Retinal pigment epithelial cell (primary cell): Measurements from ENCODE around the gene C3orf62.
"Not testable (repeated sequence)": the region's sequence is repeated elsewhere in the genome, so short reads cannot be mapped to it uniquely, and the experiment has no call there.

Experiments used
- DNase-seq: peaks from one replicate; pipeline ENCODE4 v3.0.0-alpha.2; 2010; ENCODE audit warnings: low read depth
- H3K4me3 ChIP-seq: 2 replicates; pipeline ENCODE4 v1.5.1; 2011; ENCODE audit warnings: mild to moderate bottlenecking, low read length, control low read depth, moderate library complexity
- TF ChIP-seq, protein P1 (sequence below): conservative IDR thresholded peaks from 2 replicates; pipeline ENCODE4 v1.5.1; 2011; ENCODE audit warnings: low read depth, low read length, control low read depth, inconsistent platforms

The C3orf62 gene

GRCh38 chr3:49237344-49237743 is 39.7 kb downstream of the C3orf62 start:
- H3K4me3 ChIP-seq = no peak overlapping the region
- TF ChIP-seq, protein P1, sequence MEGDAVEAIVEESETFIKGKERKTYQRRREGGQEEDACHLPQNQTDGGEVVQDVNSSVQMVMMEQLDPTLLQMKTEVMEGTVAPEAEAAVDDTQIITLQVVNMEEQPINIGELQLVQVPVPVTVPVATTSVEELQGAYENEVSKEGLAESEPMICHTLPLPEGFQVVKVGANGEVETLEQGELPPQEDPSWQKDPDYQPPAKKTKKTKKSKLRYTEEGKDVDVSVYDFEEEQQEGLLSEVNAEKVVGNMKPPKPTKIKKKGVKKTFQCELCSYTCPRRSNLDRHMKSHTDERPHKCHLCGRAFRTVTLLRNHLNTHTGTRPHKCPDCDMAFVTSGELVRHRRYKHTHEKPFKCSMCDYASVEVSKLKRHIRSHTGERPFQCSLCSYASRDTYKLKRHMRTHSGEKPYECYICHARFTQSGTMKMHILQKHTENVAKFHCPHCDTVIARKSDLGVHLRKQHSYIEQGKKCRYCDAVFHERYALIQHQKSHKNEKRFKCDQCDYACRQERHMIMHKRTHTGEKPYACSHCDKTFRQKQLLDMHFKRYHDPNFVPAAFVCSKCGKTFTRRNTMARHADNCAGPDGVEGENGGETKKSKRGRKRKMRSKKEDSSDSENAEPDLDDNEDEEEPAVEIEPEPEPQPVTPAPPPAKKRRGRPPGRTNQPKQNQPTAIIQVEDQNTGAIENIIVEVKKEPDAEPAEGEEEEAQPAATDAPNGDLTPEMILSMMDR = no peak
- DNase-seq = no peak

- DNase-seq = no peak
- H3K4me3 ChIP-seq = no peak overlapping the region
- TF ChIP-seq, protein P1 = no peak
Observed at GRCh38 chr3:49236226-49236625, 40.8 kb downstream of the C3orf62 start.

DNA sequence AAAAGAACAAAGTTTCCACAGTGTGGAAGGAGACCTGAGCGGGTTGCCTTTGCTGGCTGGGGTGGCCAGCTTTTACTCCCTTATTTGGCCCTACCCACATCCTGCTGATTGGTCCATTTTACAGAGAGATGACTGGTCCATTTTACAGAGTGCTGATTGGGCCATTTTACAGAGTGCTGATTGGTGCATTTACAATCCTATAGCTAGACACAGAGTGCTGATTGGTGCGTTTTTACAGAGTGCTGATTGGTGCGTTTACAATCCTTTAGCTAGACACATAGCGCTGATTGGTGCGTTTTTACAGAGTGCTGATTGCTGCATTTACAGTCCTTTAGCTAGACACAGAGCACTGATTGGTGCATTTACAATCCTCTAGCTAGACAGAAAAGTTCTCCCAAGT is 48.2 kb downstream of the C3orf62 start:
- DNase-seq, H3K4me3 ChIP-seq: not testable (repeated sequence)

DNA sequence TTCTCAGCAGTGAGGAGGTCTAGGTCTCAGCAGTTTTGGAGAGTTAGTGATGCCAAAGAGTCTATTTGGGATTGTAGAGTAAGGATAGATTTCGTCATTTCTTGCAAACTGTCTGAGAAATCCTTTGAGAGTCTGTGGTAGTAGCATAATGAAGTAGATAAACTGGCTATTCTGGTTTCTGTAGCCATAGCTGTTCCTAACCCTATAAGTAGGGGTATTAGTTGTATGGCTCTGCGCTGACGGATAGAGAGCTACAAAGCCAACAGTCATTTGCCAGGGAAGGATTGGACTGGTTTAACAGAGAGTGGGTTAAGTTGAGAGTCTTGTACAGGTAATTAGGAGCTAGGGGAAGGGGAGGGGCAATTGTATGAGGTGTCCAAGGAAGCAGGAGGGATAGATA is 55.0 kb downstream of the C3orf62 start:
- no peak overlapping the region for H3K4me3 ChIP-seq
- TF ChIP-seq, protein P1 = no peak
- DNase-seq = no peak

DNA sequence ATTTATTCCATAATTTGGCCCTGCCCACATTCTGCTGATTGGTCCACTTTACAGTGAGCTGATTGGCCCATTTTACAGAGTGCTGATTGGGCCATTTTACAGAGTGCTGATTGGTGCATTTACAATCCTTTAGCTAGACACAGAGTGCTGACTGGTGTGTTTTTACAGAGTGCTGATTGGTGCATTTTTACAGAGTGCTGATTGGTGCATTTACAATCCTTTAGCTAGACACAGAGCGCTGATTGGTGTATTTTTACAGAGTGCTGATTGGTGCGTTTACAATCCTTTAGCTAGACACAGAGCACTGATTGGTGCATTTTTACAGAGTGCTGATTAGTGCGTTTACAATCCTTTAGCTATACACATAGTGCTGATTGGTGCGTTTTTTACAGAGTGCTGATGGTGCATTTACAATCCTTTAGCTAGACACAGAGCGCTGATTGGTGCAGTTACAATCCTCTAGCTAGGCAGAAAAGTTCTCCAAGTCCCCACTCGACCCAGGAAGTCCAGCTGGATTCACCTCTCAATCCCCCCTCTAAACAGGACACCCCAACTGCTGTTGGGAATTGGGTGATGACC is 56.0 kb downstream of the C3orf62 start:
- not testable (repeated sequence) for DNase-seq, H3K4me3 ChIP-seq

DNA sequence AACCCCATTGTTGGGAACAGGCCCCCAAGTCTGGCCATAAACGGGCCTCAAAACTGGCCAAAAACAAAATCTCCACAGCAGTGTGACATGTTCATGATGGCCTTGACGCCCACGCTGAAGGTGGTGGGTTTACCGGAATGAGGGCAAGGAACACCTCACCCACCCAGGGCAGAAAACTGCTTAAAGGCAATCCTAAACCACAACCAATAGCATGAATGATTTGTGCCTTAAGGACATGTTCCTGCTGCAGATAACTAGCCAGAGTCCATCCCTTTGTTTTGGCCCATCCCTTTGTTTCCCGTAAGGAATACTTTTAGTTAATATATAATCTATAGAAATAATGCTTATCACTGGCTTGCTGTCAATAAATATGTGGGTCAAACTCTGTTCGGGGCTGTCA is 57.9 kb downstream of the C3orf62 start:
- no peak for DNase-seq
- no peak overlapping the region for H3K4me3 ChIP-seq
- TF ChIP-seq, protein P1 = no peak
